HG03175 (cell line): ENCODE data around the gene CIDEA.

Source experiments
- ATAC-seq: cut with Tn5 transposase; IDR thresholded peaks from one replicate; pipeline ENCODE4 v1.9.1; 2021; ENCODE audit warnings: mild to moderate bottlenecking, moderate library complexity; ENCODE audit not compliant: unreplicated experiment

The CIDEA gene

GRCh38 chr18:12271376-12272235 lies 17.4 kb downstream of the CIDEA start:
- peak; percentile 85 for ATAC-seq

- no peak for ATAC-seq
Observed at GRCh38 chr18:12274793-12275192, 20.6 kb downstream of the CIDEA start.

- no peak for ATAC-seq
Observed at GRCh38 chr18:12276736-12277554, 22.8 kb downstream of the CIDEA start.

- no peak for ATAC-seq
Observed at GRCh38 chr18:12278215-12278671, 24.1 kb downstream of the CIDEA start.

- ATAC-seq: no peak
Observed at GRCh38 chr18:12278741-12279682, 24.9 kb downstream of the CIDEA start.

GRCh38 chr18:12279781-12280531 lies 25.8 kb downstream of the CIDEA start:
- no peak for ATAC-seq

GRCh38 chr18:12281861-12282260 lies 27.7 kb downstream of the CIDEA start:
- no peak for ATAC-seq

- ATAC-seq: no peak
Observed at GRCh38 chr18:12282442-12283039, 28.4 kb downstream of the CIDEA start.

GRCh38 chr18:12283256-12283655 lies 29.1 kb downstream of the CIDEA start:
- no peak for ATAC-seq

- ATAC-seq: no peak
Observed at GRCh38 chr18:12283666-12284065, 29.5 kb downstream of the CIDEA start.

- ATAC-seq: no peak
Observed at GRCh38 chr18:12287131-12287681, 33.0 kb downstream of the CIDEA start.

GRCh38 chr18:12287684-12288402 lies 33.7 kb downstream of the CIDEA start:
- no peak for ATAC-seq

GRCh38 chr18:12288403-12288755 lies 34.2 kb downstream of the CIDEA start:
- no peak for ATAC-seq

- no peak for ATAC-seq
Observed at GRCh38 chr18:12290086-12290485, 35.9 kb downstream of the CIDEA start.

- ATAC-seq: no peak
Observed at GRCh38 chr18:12291161-12291560, 37.0 kb downstream of the CIDEA start.

GRCh38 chr18:12291690-12292089 lies 37.5 kb downstream of the CIDEA start:
- no peak for ATAC-seq

GRCh38 chr18:12293831-12294230 lies 39.7 kb downstream of the CIDEA start:
- no peak for ATAC-seq

GRCh38 chr18:12295389-12296086 lies 41.4 kb downstream of the CIDEA start:
- ATAC-seq: no peak
